SK-N-SH treated with all-trans-retinoic acid at 6 μM for 48 hours (cell line): Measurements from ENCODE around the gene SRPK3.

Source experiments
- ATAC-seq: fragments of 200-7000 bp; cut with Tn5 transposase; 3 replicates; pipeline ENCODE4 v1.9.1; 2020; ENCODE audit warnings: mild to moderate bottlenecking, moderate library complexity
- ARNTL ChIP-seq: fragments of 450-650 bp; formaldehyde crosslinking; IDR thresholded peaks from 2 replicates; pipeline ENCODE4 v1.5.0; 2020; ENCODE audit warnings: low read depth, mild to moderate bottlenecking, moderate library complexity, borderline replicate concordance
- BACH2 ChIP-seq: fragments of 250-450 bp; sonication (Bioruptor Pico); IDR thresholded peaks from 2 replicates; pipeline ENCODE4 v1.9.0; 2021; ENCODE audit warnings: mild to moderate bottlenecking, borderline replicate concordance
- CSDC2 ChIP-seq: fragments of 250-450 bp; sonication (Bioruptor Pico); IDR thresholded peaks from 2 replicates; pipeline ENCODE4 v1.5.0; 2020; ENCODE audit warnings: mild to moderate bottlenecking, moderate library complexity
- ESRRG ChIP-seq: fragments of 250-450 bp; sonication (Bioruptor Pico); IDR thresholded peaks from 2 replicates; pipeline ENCODE4 v1.6.1; 2021; ENCODE audit warnings: mild to moderate bottlenecking
- GLIS3 ChIP-seq: fragments of 250-450 bp; sonication (Bioruptor Pico); IDR thresholded peaks from 2 replicates; pipeline ENCODE4 v1.5.0; 2020; ENCODE audit warnings: mild to moderate bottlenecking, moderate library complexity
- ISL1 ChIP-seq: fragments of 250-450 bp; sonication (Bioruptor Pico); IDR thresholded peaks from 2 replicates; pipeline ENCODE4 v2.1.2; 2022; ENCODE audit warnings: mild to moderate bottlenecking, moderate library complexity
- OSR1 ChIP-seq: fragments of 250-450 bp; sonication (Bioruptor Pico); IDR thresholded peaks from 2 replicates; pipeline ENCODE4 v1.8.0; 2022; ENCODE audit warnings: moderate library complexity, mild to moderate bottlenecking, inconsistent platforms
- PPARA ChIP-seq: fragments of 250-450 bp; sonication (Bioruptor Pico); IDR thresholded peaks from 2 replicates; pipeline ENCODE4 v1.5.0; 2020; ENCODE audit warnings: mild to moderate bottlenecking, borderline replicate concordance
- RARB ChIP-seq: fragments of 250-450 bp; sonication (Bioruptor Pico); IDR thresholded peaks from 2 replicates; pipeline ENCODE4 v1.8.0; 2021; ENCODE audit warnings: mild to moderate bottlenecking, moderate library complexity
- SNAI2 ChIP-seq: fragments of 250-450 bp; sonication (Bioruptor Pico); IDR thresholded peaks from 2 replicates; pipeline ENCODE4 v1.5.0; 2020; ENCODE audit warnings: mild to moderate bottlenecking, moderate library complexity
- TCF4 ChIP-seq: fragments of 250-450 bp; sonication (Bioruptor Pico); IDR thresholded peaks from 2 replicates; pipeline ENCODE4 v1.8.0; 2021; ENCODE audit warnings: mild to moderate bottlenecking, moderate library complexity, borderline replicate concordance
- ZC3H10 ChIP-seq: fragments of 250-450 bp; sonication (Bioruptor Pico); IDR thresholded peaks from 2 replicates; pipeline ENCODE4 v1.5.1; 2021; ENCODE audit warnings: mild to moderate bottlenecking, moderate library complexity
- ZFP3 ChIP-seq: fragments of 250-450 bp; sonication (Bioruptor Pico); IDR thresholded peaks from 2 replicates; pipeline ENCODE4 v1.5.0; 2020; ENCODE audit warnings: mild to moderate bottlenecking, moderate library complexity
- ZFP30 ChIP-seq: fragments of 450-650 bp; formaldehyde crosslinking; IDR thresholded peaks from 2 replicates; pipeline ENCODE4 v1.5.0; 2022; ENCODE audit warnings: mild to moderate bottlenecking, moderate library complexity
- ZNF565 ChIP-seq: fragments of 450-650 bp; formaldehyde crosslinking; conservative IDR thresholded peaks from 2 replicates; pipeline ENCODE4 v1.5.0; 2020; ENCODE audit warnings: low read depth, mild to moderate bottlenecking, moderate library complexity
- ZNF70 ChIP-seq: fragments of 450-650 bp; formaldehyde crosslinking; IDR thresholded peaks from 2 replicates; pipeline ENCODE4 v1.5.0; 2020; ENCODE audit warnings: mild to moderate bottlenecking, moderate library complexity
- ZNF8 ChIP-seq: fragments of 450-650 bp; formaldehyde crosslinking; IDR thresholded peaks from 2 replicates; pipeline ENCODE4 v1.5.0; 2020; ENCODE audit warnings: mild to moderate bottlenecking, moderate library complexity
- TF ChIP-seq, protein P1 (sequence below): fragments of 250-450 bp; sonication (Bioruptor Pico); IDR thresholded peaks from 2 replicates; pipeline ENCODE4 v1.8.0; 2020; ENCODE audit warnings: mild to moderate bottlenecking, moderate library complexity, borderline replicate concordance
- TF ChIP-seq, protein P2 (sequence below): fragments of 250-450 bp; sonication (Bioruptor Pico); IDR thresholded peaks from 2 replicates; pipeline ENCODE4 v1.5.0; 2020; ENCODE audit warnings: mild to moderate bottlenecking, moderate library complexity
- TF ChIP-seq, protein P3 (sequence below): fragments of 250-450 bp; sonication (Bioruptor Pico); IDR thresholded peaks from 2 replicates; pipeline ENCODE4 v1.8.0; 2021; ENCODE audit warnings: low read depth, mild to moderate bottlenecking, moderate library complexity, borderline replicate concordance
- TF ChIP-seq, protein P4 (sequence below): fragments of 250-450 bp; sonication (Bioruptor Pico); IDR thresholded peaks from 2 replicates; pipeline ENCODE4 v1.5.1; 2021; ENCODE audit warnings: mild to moderate bottlenecking, moderate library complexity

Gene SRPK3

DNA sequence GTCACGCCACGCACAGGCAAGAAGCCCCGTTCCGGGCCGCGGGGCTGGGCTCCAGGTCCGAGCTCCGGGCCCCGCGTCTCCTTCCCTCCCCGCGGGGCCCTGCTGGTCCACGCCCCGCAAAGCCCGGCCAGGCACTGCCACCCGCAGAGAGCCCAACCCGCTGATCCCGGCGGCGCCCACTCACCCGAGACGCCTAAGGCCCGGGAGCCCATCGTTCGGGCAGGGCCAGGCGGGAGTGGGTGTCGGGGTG is 48.6 kb downstream of the SRPK3 start (continued):
- TF ChIP-seq, protein P1, sequence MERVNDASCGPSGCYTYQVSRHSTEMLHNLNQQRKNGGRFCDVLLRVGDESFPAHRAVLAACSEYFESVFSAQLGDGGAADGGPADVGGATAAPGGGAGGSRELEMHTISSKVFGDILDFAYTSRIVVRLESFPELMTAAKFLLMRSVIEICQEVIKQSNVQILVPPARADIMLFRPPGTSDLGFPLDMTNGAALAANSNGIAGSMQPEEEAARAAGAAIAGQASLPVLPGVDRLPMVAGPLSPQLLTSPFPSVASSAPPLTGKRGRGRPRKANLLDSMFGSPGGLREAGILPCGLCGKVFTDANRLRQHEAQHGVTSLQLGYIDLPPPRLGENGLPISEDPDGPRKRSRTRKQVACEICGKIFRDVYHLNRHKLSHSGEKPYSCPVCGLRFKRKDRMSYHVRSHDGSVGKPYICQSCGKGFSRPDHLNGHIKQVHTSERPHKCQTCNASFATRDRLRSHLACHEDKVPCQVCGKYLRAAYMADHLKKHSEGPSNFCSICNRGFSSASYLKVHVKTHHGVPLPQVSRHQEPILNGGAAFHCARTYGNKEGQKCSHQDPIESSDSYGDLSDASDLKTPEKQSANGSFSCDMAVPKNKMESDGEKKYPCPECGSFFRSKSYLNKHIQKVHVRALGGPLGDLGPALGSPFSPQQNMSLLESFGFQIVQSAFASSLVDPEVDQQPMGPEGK (CRISPR knock-in tag) = no peak
- TF ChIP-seq, protein P2, sequence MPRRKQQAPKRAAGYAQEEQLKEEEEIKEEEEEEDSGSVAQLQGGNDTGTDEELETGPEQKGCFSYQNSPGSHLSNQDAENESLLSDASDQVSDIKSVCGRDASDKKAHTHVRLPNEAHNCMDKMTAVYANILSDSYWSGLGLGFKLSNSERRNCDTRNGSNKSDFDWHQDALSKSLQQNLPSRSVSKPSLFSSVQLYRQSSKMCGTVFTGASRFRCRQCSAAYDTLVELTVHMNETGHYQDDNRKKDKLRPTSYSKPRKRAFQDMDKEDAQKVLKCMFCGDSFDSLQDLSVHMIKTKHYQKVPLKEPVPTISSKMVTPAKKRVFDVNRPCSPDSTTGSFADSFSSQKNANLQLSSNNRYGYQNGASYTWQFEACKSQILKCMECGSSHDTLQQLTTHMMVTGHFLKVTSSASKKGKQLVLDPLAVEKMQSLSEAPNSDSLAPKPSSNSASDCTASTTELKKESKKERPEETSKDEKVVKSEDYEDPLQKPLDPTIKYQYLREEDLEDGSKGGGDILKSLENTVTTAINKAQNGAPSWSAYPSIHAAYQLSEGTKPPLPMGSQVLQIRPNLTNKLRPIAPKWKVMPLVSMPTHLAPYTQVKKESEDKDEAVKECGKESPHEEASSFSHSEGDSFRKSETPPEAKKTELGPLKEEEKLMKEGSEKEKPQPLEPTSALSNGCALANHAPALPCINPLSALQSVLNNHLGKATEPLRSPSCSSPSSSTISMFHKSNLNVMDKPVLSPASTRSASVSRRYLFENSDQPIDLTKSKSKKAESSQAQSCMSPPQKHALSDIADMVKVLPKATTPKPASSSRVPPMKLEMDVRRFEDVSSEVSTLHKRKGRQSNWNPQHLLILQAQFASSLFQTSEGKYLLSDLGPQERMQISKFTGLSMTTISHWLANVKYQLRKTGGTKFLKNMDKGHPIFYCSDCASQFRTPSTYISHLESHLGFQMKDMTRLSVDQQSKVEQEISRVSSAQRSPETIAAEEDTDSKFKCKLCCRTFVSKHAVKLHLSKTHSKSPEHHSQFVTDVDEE (CRISPR knock-in tag) = no peak

DNA sequence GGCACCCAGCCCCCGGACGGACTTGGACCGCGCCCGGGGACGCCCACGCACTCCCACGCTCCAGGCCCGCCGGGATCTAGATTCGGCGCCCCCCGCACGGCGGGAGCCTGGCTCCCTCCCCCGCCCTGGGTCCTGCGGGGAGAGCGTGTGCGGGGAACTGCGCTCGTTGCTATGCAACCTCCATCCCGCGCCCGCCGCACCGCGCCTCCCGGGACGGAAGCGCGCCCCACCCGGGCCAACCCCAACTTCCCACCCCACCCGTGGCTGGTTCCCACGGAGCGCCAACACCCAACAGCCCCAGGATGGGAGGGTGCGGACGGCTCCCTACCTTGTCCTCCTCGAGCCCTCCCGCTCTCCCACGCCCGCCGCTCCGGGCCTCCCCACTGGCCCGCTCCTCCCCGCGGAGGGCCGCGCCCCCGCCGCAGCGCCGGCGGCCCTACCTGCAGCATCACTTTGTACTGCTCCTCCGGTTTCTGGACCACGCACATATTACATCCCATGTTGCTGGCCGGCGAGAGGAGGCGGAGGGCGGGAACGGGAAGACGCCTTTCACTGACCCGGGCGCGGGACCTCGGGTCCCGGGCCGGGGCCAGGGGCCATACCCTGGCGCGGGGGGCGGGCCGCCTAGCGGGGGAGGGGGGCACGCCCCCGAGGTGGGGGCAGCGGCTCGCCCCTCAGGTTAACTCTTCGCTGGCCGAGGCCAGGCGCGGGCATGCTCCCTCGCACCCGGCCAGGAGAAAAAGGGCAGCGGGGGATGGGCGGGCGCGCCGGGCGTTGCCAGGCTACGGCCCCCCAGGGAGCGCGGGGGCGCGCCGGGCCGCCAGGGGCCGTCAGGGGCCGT is 49.2 kb downstream of the SRPK3 start, which contains the start of gene PDZD4:
Gene PDZD4, minus strand, starts transcription at position 746 of the 841 bp plus-strand sequence. Its CDS starts 246 bp downstream, at position 500.
- peak; percentile 32 for ATAC-seq
- TF ChIP-seq ZFP30 (CRISPR knock-in tag) (no peak), ZNF8 (CRISPR knock-in tag) (no peak), RARB (CRISPR knock-in tag) (no peak), ESRRG (CRISPR knock-in tag) (no peak)
- TF ChIP-seq, all 23 proteins: peak for 0

DNA sequence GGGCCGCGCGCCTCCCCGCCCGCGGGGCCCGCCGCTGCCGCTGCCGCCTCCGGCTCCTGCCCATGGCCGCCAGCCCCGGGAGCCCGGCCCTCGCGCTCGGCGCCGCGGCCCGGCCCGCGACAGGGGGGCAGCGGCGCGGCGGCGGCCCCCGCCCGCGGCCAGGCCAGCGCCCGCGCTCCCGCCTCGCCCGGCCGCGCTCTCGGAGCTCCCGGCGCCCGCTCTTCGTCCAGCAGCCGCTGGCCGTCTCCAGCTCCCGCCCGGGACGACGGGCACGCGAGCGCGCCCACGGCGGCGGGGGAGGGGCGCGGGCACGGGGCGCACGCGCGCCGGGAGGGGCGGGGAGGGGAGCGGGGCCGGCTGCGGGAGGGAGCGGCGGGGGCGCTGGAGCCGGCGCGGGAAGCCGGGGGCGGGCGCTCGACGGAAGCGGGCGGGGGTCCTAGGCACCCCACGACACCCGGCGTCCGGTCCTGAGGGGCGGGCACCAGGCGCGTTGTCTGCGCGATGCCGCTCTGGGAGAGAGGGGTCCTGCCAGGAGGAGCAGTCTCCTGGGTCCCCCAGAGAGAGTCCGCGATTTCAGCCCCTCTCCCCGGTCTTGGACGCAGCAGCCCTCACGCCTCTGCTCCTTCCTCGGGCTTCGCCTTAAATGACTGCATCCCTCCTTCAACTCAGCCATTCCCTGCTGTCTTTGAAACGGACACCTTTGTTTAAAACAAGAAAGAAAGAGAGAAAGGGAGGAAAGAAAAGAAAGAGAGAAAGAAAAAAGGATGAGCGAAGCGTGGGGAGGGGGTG is 50.0 kb downstream of the SRPK3 start:
- TF ChIP-seq ZNF8 (CRISPR knock-in tag) = no peak
- no peak for TF ChIP-seq ZNF565 (CRISPR knock-in tag)
- no peak for TF ChIP-seq ISL1 (CRISPR knock-in tag)
- no peak for TF ChIP-seq GLIS3 (CRISPR knock-in tag)
- TF ChIP-seq, protein P3, sequence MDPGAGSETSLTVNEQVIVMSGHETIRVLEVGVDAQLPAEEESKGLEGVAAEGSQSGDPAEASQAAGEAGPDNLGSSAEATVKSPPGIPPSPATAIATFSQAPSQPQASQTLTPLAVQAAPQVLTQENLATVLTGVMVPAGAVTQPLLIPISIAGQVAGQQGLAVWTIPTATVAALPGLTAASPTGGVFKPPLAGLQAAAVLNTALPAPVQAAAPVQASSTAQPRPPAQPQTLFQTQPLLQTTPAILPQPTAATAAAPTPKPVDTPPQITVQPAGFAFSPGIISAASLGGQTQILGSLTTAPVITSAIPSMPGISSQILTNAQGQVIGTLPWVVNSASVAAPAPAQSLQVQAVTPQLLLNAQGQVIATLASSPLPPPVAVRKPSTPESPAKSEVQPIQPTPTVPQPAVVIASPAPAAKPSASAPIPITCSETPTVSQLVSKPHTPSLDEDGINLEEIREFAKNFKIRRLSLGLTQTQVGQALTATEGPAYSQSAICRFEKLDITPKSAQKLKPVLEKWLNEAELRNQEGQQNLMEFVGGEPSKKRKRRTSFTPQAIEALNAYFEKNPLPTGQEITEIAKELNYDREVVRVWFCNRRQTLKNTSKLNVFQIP = no peak
- no peak for TF ChIP-seq ESRRG (CRISPR knock-in tag)
- TF ChIP-seq BACH2 (CRISPR knock-in tag) = no peak
- no peak for TF ChIP-seq PPARA
- TF ChIP-seq TCF4 (CRISPR knock-in tag) = no peak
- no peak for TF ChIP-seq SNAI2 (CRISPR knock-in tag)
- ATAC-seq = no peak

DNA sequence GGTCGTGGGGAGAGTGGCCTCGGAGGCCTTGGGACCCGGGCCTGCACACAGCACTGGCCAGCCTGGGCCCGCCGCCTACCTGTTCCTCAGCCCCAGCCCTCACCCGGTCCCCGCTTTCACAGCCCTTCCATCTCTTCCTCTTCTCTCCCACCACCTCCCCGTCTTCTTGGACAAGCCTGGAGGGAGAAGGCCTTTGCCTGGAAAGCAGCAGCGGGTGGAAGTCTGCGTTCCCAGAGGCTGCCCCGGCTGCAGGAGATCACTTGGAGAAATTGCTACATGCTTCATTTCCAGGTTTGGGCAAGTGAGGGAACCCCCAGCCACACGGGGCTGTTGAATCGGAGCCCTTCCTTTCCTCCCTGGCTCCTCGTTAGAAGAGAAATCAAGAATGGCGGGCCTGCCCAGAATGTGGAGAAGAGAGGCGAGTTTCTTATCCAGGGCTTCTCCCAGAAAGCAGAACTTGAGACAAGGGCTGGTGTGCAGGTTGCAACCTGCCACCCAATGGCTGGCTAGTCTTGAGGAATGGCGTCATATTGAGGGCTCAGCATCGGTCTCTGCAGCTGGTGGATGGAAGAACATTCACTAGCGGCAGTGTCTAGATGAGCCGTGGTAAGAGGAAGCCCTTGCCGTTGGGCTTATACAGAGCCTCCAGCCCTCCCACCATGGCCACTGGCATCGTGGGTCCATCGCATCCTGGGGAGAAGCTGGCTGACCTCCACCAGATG is 50.7 kb downstream of the SRPK3 start:
- no peak for ATAC-seq
- TF ChIP-seq BACH2 (CRISPR knock-in tag) (no peak), ESRRG (CRISPR knock-in tag) (no peak), TCF4 (CRISPR knock-in tag) (no peak), ZFP30 (CRISPR knock-in tag) (no peak), ARNTL (CRISPR knock-in tag) (no peak), ZNF565 (CRISPR knock-in tag) (no peak), GLIS3 (CRISPR knock-in tag) (no peak), OSR1 (CRISPR knock-in tag) (no peak), CSDC2 (CRISPR knock-in tag) (no peak), ZFP3 (CRISPR knock-in tag) (no peak), ZC3H10 (CRISPR knock-in tag) (no peak), ZNF70 (CRISPR knock-in tag) (no peak), PPARA (no peak)
- TF ChIP-seq, protein P1 (CRISPR knock-in tag) = no peak
- TF ChIP-seq, protein P4, sequence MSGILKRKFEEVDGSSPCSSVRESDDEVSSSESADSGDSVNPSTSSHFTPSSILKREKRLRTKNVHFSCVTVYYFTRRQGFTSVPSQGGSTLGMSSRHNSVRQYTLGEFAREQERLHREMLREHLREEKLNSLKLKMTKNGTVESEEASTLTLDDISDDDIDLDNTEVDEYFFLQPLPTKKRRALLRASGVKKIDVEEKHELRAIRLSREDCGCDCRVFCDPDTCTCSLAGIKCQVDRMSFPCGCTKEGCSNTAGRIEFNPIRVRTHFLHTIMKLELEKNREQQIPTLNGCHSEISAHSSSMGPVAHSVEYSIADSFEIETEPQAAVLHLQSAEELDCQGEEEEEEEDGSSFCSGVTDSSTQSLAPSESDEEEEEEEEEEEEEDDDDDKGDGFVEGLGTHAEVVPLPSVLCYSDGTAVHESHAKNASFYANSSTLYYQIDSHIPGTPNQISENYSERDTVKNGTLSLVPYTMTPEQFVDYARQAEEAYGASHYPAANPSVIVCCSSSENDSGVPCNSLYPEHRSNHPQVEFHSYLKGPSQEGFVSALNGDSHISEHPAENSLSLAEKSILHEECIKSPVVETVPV (CRISPR knock-in tag) = no peak
